SW 1271 (cell line): ENCODE results near the gene AKAP11.

Experiments used
- DNase-seq, 2 experiments: peaks; one replicate each; lab custom pipeline; 2025; lab: John Stamatoyannopoulos, UW

The AKAP11 gene

DNA sequence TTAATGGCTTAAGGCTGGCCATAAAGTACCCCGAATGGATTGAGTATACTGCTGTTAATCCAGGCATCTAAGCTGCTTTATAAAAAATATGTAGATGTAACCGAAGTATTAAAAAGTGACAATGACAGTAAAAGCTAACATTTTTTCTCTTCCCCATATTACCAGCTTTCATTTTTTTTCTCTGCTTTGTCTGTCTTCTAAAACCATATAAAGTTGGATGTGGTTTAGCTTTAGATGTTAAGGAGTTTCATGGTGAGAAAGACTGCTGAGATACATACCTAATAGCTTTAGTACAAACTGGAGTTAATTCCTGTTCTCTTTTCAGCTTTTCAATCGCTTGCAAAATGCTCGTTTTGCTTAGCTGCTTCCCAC is 838 bp downstream of the AKAP11 start:
- no peak for DNase-seq

DNA sequence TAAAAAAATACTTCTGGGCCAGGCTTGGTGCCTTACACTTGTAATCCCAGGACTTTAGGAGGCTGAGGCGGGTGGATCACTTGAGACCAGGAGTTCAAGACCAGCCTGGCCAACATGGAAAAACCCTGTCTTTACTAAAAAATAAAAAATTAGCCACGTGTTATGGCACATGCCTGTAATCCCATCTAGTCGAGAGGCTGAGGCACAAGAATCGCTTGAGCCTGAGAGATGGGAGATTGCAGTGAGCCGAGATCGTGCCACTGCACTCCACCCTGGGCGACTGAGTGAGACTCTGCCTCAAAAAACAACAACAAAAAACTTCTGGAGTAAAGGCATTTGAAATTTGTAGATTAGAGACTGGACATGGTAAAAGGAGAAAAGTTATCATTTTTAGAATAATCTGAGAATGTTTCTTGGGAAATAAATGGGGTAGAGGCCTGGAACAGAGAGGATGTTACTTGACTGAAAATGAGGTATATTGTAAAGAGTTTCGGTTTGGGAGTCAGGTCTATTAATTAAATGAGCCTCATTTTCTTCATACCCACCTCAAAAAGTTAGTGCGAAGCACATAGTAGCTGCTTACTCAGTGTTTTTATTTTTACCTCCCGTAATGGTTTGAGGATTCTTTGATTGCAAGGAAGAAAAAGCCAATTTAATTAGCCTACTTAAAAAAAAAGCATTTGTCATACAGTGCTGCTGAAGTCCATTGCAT is 2.6 kb downstream of the AKAP11 start:
- DNase-seq, result no peak

DNA sequence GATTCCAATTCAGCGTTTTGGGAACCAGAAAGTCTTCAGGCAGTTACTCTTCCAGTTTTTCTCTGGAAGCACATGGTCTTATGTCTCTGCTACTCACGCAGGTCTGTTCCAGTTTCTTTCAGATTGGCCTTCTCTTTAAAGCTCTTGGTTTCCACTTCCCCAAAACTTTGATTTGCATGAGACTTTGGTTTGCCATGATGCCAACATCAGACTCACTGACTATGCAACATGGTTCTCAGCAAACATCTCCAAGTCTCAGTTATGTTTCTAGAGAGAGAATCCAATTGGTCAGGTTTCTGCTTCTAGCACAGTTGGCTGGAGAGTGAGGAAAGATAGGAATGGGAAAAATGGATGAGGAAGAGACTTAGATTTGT is 3.1 kb downstream of the AKAP11 start:
- no peak for DNase-seq

DNA sequence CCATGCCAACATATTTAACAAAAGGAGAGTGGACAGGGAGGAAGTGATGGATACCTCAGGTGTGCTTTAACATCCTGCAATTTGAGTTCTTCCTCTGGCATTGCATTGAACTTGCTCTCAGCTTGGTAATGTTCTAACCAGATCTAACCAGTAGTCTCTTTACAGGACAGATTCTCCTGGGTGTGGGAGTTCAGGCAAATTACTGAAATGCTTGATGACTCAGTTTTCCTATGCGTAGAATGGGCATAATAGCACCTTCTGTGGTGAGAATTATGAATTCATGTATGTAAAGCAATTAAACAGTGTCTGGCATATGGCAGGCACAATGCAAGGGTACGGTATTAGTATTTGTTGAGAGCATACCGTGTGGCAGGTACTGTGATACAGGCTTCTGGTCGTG is 3.6 kb downstream of the AKAP11 start:
- no peak for DNase-seq

DNA sequence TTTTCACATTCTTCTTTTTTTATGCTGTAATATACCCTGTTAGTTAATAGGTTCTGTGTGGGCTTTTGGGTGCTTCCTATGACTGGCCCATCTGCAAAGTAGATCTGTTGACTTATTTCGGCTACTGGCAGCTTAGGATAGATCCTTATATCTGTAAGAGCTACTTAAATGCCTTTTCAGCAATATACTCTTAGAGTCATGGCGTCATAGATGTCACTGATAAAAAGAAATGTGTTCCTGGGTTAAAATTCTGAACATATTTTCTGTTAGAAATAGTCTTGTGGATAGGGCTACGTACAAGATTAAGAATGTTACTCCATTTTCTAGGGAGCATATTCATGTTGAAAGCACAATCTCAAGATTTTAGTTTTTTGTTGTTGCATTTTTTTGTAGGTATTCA is 4.7 kb downstream of the AKAP11 start:
- DNase-seq, result no peak

DNA sequence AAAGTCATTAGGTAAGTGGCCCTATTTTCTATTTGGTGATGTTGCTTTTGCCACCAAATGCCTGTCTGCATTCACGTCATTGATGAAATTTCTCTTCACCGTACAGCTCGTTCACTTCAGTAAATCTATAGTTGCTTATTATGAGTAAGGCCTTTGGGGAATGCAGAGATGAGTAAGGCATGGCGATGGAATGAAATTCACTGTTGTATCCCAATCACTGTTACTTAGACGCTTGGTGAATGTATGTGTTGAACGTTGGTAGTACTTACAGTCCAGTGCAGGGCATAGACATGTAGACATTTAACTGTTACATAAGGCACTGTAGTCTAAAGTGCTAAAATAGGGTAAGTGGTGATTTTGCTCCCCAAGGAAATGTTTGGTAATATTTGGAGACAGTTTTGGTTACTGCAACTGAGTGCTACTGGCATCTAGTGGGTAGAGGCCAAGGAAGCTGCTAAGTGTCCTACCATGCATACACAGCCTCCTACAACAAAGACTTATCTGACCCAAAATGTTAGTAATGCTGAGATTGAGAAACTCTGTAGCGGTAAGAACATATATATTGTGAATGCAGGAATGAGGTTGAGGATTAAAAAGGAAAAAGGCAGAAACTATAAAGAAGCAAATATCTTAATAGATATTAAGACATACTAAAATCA is 5.8 kb downstream of the AKAP11 start:
- DNase-seq, result no peak

DNA sequence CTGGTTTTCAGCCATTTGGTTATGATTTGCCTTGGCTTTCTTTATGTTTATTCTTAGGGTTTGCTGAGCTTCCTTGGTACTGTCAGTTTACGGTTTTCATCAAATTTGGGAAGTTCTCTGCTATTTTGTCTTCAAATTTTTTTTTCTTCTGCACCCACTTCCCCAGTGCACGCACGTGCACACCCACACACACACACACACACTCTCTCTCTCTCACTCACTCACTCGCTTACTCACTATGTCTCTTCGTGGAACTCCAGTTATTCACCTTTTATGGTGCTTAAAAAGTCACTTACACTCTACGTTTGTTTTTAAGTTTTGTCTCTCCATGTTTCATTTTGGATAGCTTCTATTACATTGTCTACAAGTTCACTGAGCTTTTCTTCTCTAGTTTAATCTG is 7.1 kb downstream of the AKAP11 start:
- DNase-seq, result no peak

DNA sequence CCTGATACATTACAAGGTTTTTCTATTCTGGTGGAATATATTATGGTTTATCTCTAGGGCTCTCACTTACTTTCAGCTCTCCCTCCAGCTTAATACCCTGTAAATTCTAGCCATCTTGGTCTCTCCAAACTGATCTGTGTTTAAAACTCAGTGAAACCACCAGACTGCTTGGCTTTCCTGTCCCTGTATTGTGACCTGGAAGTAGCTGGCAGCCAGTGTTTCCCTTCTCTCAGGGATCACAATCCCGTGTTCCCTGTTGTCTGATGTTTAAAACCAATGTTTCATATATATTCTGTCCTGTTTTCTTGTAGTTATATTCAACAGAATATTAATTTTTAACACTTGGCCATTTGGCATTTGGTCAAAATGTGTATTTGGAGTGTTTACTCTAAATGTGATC is 8.0 kb downstream of the AKAP11 start:
- no peak for DNase-seq

DNA sequence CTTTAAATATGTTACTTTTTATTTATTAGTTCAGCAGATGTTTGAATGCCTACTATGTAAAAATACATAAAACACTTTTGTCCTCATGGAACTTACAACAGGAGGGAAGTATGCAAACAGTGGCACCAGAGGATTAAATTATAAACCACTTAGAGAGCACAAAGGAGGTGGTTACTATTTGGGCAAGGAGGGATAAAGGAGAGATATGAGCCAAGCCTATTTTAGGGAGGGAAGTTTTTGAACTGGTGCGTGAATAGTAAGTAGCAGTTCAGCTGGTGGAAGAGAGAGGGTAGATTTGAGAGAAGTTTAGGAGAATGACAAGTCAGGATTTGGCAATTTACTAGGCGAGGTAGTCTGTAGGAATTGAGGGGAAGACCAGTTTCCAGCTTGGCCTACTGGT is 8.6 kb downstream of the AKAP11 start:
- DNase-seq, result no peak

DNA sequence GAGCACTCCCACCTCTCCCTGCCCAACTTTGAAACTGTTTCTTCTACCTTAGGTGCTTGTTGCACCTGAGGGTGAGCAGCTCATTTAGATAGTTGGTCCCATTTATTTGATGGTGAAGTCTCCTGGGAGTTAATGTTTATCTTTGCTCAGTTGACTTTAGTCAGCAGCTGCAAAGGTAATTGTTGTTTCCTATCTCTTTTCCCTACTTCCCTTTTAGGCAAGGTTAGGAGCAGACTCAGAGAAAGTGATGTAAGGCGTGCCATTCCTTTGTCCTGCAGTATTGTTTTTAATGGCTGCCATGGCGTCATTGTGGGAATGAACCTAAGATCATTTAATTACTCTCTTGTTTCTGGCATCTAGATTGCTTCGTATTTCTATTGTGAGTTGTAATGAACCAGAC is 11.6 kb downstream of the AKAP11 start:
- DNase-seq, result no peak

DNA sequence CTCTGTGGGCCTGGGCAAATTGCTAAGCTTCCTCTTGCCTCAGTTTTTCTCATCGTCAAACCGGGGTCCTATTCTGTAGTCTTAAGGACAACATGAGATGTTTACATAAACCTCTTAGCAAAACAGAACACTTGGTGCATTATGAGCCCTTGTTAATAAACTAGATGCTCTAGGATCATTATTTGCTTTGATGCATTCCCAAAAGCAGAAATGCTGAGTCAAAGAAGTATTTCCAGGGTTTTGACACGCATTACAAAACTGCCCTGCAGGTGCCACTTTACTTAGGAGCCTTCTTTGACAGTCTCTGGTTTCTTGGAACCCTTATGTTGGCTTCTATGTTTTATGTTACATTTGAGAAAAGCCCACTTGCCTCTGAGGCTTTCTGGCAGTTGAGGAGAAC is 12.1 kb downstream of the AKAP11 start:
- no peak for DNase-seq

DNA sequence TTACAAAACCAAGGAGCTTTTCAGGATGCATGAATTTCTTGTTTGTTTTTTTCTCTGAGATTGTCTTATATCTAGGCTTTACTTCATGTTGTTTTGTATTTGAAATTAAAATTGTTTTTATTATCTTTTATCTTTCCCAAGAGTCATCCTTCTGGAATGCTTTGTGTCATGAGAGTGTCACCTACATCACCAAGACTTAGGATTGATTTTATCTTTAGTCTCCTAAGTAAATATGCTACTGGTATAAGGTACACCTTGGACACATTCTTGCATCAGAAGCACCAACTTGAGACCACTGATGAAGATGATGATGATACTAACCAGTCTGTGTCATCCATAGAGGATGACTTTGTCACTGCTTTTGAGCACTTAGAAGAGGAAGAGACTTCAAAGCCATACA is 26.4 kb downstream of the AKAP11 start:
- DNase-seq, result no peak

DNA sequence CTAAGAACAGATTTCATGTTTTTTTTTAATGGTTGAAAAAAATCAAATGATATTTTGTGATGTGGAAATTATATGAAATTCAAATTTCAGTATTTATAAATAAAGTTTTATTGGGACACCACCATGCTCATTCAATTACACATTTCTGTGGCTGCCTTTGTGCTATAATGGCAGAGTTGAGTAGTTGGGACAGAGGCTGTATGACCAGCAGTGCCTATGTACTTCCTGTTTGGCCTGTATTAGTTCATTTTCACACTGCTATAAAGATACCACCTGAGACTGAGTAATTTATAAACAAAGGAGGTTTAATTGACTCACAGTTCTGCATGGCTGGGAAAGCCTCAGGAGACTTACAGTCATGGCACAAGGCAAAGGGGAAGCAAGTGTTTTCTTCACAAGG is 33.6 kb downstream of the AKAP11 start:
- no peak for DNase-seq

DNA sequence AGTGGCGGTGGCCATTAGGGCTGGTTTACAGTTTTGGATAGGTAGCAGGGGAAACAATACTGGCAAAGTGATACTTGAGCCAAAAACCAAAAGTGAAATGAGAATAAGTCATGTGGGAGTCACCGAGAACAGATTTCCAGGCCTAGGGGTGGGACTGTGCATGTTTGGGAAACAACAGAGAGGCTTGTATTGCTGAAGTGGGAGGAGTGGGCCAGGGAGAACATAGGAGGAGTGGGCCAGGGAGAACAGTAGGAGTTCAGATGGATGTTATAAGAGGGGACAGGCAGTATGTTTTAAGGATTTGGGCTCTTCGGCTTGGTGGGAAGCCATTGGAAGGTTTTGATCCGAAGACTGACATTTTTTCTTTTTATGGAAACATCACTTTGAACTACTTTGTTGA is 35.5 kb downstream of the AKAP11 start:
- DNase-seq, result no peak

DNA sequence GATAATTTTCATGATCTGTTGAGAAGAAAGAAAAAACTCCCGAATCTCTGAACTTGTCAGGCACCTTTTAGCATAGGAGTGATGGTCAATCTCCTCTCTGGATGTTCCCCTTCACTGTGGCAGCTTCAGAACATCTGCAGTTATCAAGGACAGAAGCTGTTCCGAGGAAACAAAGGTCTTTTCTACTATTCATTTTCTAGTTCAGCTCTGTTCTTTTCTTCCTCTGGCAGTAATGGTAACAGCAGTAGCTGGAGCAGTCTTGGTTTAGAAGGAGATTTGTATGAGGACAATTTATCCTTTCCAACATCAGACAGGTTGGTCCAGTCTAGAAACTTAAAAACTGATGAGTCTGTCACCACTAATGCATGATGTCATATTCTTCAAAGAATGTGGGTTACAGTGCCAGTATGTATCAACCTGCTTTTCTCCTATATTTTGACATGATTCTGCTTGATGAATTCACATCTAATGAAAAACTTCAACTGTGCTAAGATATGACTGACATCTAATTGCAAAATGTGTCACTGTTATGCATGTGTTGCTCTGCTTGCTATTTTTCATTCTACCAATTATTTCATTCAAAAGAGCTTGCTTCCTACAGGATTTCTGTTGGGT is 41.0 kb downstream of the AKAP11 start:
- DNase-seq, result no peak

DNA sequence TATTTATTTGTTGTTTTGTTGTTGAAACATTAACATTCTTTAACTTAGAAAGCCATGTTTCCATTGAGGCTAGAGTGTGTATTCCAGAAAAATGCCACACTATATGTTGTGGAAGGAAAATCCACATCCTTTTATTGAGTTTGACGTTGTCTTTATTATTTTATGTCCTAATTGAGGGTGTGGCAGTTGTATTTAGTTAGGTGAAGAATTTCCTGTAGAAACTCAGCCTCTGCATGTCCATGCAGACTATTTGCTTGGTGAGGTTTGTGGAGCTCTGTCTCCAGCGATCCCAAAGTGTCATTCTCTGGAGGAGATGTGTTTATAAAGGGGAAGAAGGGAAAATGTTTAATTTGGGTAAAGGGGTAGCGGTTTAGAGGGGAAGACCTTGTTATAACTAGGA is 46.6 kb downstream of the AKAP11 start:
- DNase-seq, result no peak

DNA sequence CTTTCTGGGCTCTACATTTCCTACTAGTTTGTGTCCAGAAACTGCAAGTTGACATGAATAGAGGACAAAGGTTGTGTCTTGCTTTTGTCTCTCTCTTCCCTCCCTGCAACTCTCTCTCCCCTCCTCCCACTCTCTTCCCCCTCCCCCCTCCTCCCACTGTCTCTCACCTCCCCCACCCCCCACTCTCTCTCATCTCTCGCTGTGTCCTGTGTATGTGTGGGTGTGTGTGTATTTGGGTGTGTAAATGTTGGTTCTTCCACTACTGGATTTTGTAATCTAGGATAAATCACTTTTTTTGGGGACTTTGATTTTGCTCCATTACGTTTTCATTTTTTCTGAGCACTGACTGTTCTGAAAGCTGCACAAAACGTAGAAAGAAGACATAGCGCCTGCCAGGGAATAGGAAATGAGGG is 48.4 kb downstream of the AKAP11 start:
- DNase-seq, result no peak

DNA sequence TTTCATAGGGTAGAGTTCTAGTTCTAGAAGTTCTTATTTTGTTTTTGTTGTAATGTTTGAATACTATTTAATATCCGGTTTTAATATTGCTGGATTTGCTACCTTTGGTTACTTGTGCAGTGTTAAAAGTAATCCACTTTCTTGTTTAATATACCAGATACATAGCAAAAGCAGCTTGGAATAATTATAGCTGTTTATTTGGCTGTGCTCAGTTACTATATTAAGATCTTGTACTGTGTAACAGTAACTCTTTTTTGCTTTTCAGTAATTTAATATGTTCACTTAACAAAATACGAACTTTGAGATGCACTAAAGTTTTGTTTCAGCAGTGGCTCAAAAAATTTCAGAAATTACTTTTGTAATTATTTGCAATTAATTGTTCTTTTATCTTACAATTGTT is 50.9 kb downstream of the AKAP11 start:
- DNase-seq, result no peak

DNA sequence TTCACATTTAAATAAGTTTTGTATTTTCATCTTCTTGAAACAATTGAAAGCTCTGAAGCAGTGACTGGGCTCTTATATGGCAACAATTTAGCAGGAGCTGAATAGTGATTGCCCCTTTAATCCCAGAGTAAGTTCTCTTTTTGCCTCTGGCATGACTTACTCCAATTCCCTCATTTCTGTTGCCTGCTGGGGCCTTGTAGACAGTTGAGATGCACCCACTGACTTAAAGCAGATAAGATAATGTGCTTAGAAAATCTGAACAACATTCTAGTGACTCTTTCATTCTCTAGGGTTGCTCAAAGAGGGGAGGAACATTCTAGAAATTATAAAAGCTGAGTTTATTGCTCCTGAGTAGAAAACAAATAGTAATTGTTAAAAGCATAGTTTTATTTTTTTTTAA is 52.8 kb downstream of the AKAP11 start:
- no peak for DNase-seq

DNA sequence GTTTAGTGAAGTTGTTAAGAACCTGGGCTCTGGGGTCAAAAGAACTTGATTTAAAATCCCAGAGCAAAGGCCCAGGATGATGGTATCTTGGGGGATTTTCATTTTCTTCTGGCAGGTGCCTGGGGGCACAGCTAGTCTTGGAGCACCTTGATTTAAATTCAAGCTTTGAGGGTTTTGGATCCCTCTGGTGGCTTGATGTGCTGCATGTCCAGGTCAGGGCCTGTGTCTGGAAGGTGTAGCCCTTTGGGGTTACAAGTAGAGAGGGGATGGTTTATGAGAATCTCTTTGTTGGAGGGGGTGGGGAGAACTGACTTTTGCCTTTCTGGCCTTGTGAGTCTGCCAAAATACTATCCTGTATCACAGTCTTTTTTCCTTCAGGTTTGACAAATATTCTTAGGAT is 55.8 kb downstream of the AKAP11 start:
- no peak for DNase-seq

DNA sequence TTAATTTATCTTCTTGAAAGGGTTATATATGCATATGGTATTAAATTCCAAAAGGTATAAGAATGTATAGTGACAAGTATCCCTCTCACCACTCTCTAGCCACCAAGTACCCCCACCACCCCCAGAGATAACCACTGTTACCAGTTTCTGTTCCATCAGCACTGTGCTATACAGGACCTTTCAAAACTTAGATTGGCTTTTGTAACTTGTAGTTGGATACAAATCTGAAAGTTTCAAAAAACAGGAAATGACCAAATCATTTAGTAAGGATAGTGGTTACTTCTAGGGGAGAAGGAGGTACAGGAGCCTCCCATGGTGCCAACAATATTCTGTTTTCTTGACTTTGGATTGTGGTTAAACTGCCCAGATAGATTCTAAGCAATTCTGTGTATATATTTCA is 56.7 kb downstream of the AKAP11 start:
- DNase-seq, result no peak

DNA sequence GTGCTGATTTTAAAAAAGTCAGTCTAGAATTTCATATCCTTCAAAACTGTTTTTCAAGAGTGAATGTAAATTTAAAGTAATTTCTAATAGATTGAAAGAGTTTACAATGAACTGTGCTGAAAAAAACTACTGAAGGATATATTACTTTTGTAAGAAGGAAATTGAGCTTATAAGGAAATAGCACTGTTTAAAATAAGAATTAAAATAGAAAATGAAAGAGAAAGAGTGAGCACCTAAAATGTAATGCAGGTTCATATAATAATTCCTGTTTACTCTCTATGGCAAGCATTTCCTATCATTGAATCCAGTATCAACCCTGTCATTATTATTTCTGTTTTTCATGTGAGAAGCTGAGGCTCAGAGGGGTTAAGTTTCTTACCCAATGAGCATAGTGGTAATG is 57.3 kb downstream of the AKAP11 start:
- DNase-seq, result no peak

DNA sequence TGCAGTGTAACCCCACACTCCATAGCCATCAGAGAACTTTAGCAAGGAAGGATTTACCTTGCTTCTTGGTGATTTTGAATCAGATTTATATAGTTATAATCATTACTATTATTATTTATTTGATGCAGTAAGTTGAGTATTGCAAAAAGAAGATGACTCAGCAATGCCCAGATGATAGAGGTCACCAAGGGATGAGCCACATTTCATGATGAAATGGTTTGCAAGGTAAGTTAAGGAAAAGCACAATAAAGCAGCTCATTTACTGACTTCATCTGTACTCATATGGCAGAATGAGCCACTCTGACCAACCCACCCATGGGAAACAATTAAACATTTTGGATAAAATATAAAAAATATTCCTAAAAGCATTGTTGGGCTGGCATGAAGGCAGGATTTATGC is 59.1 kb downstream of the AKAP11 start:
- no peak for DNase-seq
